ENCODE data around the gene MPEG1. TPM values are rescaled to one million over a fixed set of nuclear protein-coding genes. Genes with fewer than 3 reads are reported as not detected.

MPEG1 gene
- total RNA-seq, 1 experiment from 2014 or later, result not detected

DNA sequence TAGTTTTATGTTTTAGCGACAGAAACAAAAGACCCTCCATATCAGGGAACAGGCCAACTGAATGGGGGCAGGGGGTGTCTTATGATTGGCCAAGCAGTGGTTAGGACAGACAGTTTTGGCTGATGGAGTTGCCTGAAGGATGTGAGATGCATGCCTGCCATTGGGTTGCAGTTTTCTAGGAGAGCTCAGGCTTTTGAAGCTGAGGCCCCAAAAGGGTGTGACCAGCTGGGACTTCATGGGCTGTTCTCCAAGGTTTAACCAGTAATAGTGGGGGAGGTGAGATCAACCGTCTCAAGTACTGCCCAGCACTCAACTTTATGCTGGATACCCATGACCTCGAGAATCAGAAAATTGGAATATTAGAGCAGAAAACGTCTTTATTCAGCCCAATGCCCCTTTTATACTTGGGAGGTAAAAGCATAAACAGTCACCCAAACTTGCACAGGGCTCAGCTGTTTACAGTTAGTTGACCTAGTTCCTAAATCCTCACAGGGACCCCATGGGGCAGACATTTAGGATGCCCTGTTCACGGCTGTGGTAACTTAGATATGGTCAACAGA lies 27.3 kb downstream of the MPEG1 start:
- H2BK15ac ChIP-seq (ENCODE audit: low read depth, low read length), result no peak overlapping the region
- no peak overlapping the region for H3T11ph ChIP-seq (ENCODE audit: low read length)
- no peaks in the 10 kb centered on the region for H3K9me3 ChIP-seq (ENCODE audit: control insufficient read depth, low read depth, low read length)
- H3K79me2 ChIP-seq (ENCODE audit: insufficient read depth, low read length), result no peaks in the 10 kb centered on the region
- H3K4me2 ChIP-seq (ENCODE audit: insufficient read depth, insufficient read length, low read length), result no peak overlapping the region
- no peaks in the 10 kb centered on the region; the same call in 1 of the 2 replicates for H3K27me3 Mint-ChIP-seq (ENCODE audit: low read depth)
- H2BK20ac ChIP-seq (ENCODE audit: low read depth, low read length, poor library complexity, severe bottlenecking), result no peak overlapping the region
- TF ChIP-seq, protein P1, sequence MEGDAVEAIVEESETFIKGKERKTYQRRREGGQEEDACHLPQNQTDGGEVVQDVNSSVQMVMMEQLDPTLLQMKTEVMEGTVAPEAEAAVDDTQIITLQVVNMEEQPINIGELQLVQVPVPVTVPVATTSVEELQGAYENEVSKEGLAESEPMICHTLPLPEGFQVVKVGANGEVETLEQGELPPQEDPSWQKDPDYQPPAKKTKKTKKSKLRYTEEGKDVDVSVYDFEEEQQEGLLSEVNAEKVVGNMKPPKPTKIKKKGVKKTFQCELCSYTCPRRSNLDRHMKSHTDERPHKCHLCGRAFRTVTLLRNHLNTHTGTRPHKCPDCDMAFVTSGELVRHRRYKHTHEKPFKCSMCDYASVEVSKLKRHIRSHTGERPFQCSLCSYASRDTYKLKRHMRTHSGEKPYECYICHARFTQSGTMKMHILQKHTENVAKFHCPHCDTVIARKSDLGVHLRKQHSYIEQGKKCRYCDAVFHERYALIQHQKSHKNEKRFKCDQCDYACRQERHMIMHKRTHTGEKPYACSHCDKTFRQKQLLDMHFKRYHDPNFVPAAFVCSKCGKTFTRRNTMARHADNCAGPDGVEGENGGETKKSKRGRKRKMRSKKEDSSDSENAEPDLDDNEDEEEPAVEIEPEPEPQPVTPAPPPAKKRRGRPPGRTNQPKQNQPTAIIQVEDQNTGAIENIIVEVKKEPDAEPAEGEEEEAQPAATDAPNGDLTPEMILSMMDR (conservative IDR thresholded peaks at IDR 0.05), result no peak
- H3K23ac ChIP-seq (ENCODE audit: insufficient read length, low read depth, low read length), result no peak overlapping the region
- peaks cover 2 to 31% (median 20%) of the 10 kb centered on the region in 3 experiments; a peak in 5 of 7 replicates for H3K36me3 Mint-ChIP-seq (ENCODE audit: insufficient read depth in 1 of 3, low read depth in 3 of 3)
- H3K9ac ChIP-seq (ENCODE audit: extremely low read depth, insufficient read length, low read length), result no peak overlapping the region
- H2BK12ac ChIP-seq (ENCODE audit: insufficient read length, low read depth, low read length), result no peak overlapping the region
- H2BK120ac ChIP-seq (ENCODE audit: low read depth, low read length, poor library complexity, severe bottlenecking), result no peak overlapping the region
- peaks cover 18 to 27% of the 10 kb centered on the region in 2 experiments for H3K4me1 Mint-ChIP-seq
- no peak overlapping the region for H3K18ac ChIP-seq (ENCODE audit: insufficient read length, low read depth, low read length)
- no peak overlapping the region for H3K4ac ChIP-seq (ENCODE audit: low read depth, low read length)
- peaks cover 6% of the 10 kb centered on the region for H3K79me1 ChIP-seq (ENCODE audit: insufficient read depth, low read depth, low read length, poor library complexity, severe bottlenecking)
- no peak overlapping the region for H3K14ac ChIP-seq (ENCODE audit: insufficient read depth, low read length)
- DNase-seq, result no peak
- no peak overlapping the region for H3K27ac ChIP-seq (ENCODE audit: insufficient read length, low read depth, low read length)
- no peak overlapping the region for H4K8ac ChIP-seq (replicated peaks; ENCODE audit: insufficient read length, low read depth, low read length)
- H4K20me1 ChIP-seq (ENCODE audit: control insufficient read depth, insufficient read depth, insufficient read length), result no peaks in the 10 kb centered on the region
- no peaks in the 10 kb centered on the region; the same call in 1 of the 2 replicates for H3K4me1 ChIP-seq (ENCODE audit: insufficient read depth, low read length)
- H3K56ac ChIP-seq (ENCODE audit: insufficient read length, low read depth, low read length), result no peak overlapping the region
- H3K27ac Mint-ChIP-seq, result peak overlapping the region in 1 of 3 experiments; percentile 79; a peak in 1 of 7 replicates
- no peaks in the 10 kb centered on the region for H3K23me2 ChIP-seq (ENCODE audit: insufficient read length, low read depth, low read length, poor library complexity, severe bottlenecking)
- no peak overlapping the region for H4K91ac ChIP-seq (ENCODE audit: insufficient read length, low read depth, low read length)
- H4K5ac ChIP-seq (ENCODE audit: insufficient read length, low read depth, low read length), result no peak overlapping the region
- no peak overlapping the region for H3K4me3 Mint-ChIP-seq
- no peak overlapping the region for H2AFZ ChIP-seq (ENCODE audit: low read length)
- no peak overlapping the region for H2AK5ac ChIP-seq (ENCODE audit: insufficient read length, low read length)
- no peaks in the 10 kb centered on the region for H3K9me3 Mint-ChIP-seq
- no CpG with 5 or more reads among the region's 5 CpGs for WGBS (ENCODE audit: extremely low coverage, insufficient read length, low lambda C conversion rate)
- H2BK5ac ChIP-seq (ENCODE audit: insufficient read length, low read length), result no peak overlapping the region
- H3K27me3 ChIP-seq (ENCODE audit: insufficient read depth, low read length), result no peaks in the 10 kb centered on the region
